Tibial artery (tissue), 4 donors: ENCODE results near the gene CDK18.

Experiments used
- DNase-seq, 2 donors: peaks; one replicate each; pipeline ENCODE4 v3.0.0-alpha.2; 2019
- H3K27ac ChIP-seq, 2 donors: fragments of 200-600 bp; sonication (generic) in 1 of 2; 1 replicate in 1 of 2; 2 replicates in 1 of 2; pipeline ENCODE4 v1.5.1; 2018 to 2019; ENCODE audit warnings: mild to moderate bottlenecking in 1 of 2
- H3K27me3 ChIP-seq, 2 donors: fragments of 200-600 bp; sonication (generic) in 1 of 2; one replicate each; pipeline versions ENCODE4 v1.5.1 to v1.6.0; 2016 to 2019
- H3K36me3 ChIP-seq, 3 donors: fragments of 200-600 bp; sonication (generic) in 2 of 3; one replicate each; pipeline ENCODE4 v1.5.1; 2016 to 2019; ENCODE audit warnings: mild to moderate bottlenecking in 2 of 3
- H3K4me1 ChIP-seq, 4 donors: fragments of 200-600 bp; sonication (generic) in 2 of 4; 1 replicate in 3 of 4; 2 replicates in 1 of 4; pipeline ENCODE4 v1.5.1; 2016 to 2019
- H3K4me3 ChIP-seq, 2 donors: fragments of 200-600 bp; sonication (generic) in 1 of 2; 1 replicate in 1 of 2; 2 replicates in 1 of 2; pipeline ENCODE4 v1.5.1; 2018 to 2019; ENCODE audit warnings: mild to moderate bottlenecking in 2 of 2
- H3K9me3 ChIP-seq, 3 donors: fragments of 200-600 bp; sonication (generic) in 1 of 3; one replicate each; pipeline ENCODE4 v1.5.1; 2016 to 2019
- CTCF ChIP-seq, 2 experiments: fragments of 200-600 bp in 1 of 2; fragments of 450-650 bp in 1 of 2; IDR thresholded peaks; one replicate each; pipeline ENCODE4 v1.5.1; 2017 to 2019; ENCODE audit warnings: antibody characterized with exemption in 2 of 2, mild to moderate bottlenecking in 1 of 2, moderate library complexity in 1 of 2
- intact Hi-C: fragments of 100-400 bp; cut with DNase I; formaldehyde crosslinking; loops from one replicate; pipeline ENCODE4 v1.15.0; 2023; ENCODE audit warnings: low total_unique reads

CDK18 gene

GRCh38 chr1:205473475-205473874 lies 31.0 kb upstream of the CDK18 start:
- no peak for DNase-seq
- Histone ChIP-seq H3K27ac (no peak overlapping the region), H3K9me3 (peaks cover 0 to 11% (median 3%) of the 10 kb centered on the region in 3 donors), H3K27me3 (peaks cover 0 to 58% of the 10 kb centered on the region in 2 donors), H3K4me3 (no peak overlapping the region), H3K36me3 (no peaks in the 10 kb centered on the region), H3K4me1 (peaks cover 0 to 13% (median 9%) of the 10 kb centered on the region in 4 donors)
- no peak for TF ChIP-seq CTCF (IDR thresholded peaks at IDR 0.05)
- intact Hi-C loops, result no loop called here

- Histone ChIP-seq H3K27me3 (peaks cover 0 to 59% of the 10 kb centered on the region in 2 donors), H3K4me1 (peaks cover 0 to 15% (median 9%) of the 10 kb centered on the region in 4 donors), H3K9me3 (peaks cover 0 to 11% (median 3%) of the 10 kb centered on the region in 3 donors), H3K36me3 (no peaks in the 10 kb centered on the region), H3K4me3 (no peak overlapping the region), H3K27ac (no peak overlapping the region)
- intact Hi-C loops, result no loop called here
- DNase-seq, result no peak
- TF ChIP-seq CTCF (IDR thresholded peaks at IDR 0.05), result no peak
Measured at GRCh38 chr1:205473966-205474365, 30.5 kb upstream of the CDK18 start.

- no peak for TF ChIP-seq CTCF (IDR thresholded peaks at IDR 0.05)
- peaks cover 0 to 11% (median 3%) of the 10 kb centered on the region in 3 donors for H3K9me3 ChIP-seq
- peaks cover 0 to 15% (median 9%) of the 10 kb centered on the region in 4 donors for H3K4me1 ChIP-seq
- H3K36me3 ChIP-seq, result no peaks in the 10 kb centered on the region
- intact Hi-C loops, result no loop called here
- H3K4me3 ChIP-seq, result no peak overlapping the region
- no peak for DNase-seq
- peaks cover 0 to 59% of the 10 kb centered on the region in 2 donors for H3K27me3 ChIP-seq
- no peak overlapping the region for H3K27ac ChIP-seq
Measured at GRCh38 chr1:205474571-205474970, 29.9 kb upstream of the CDK18 start.

DNA sequence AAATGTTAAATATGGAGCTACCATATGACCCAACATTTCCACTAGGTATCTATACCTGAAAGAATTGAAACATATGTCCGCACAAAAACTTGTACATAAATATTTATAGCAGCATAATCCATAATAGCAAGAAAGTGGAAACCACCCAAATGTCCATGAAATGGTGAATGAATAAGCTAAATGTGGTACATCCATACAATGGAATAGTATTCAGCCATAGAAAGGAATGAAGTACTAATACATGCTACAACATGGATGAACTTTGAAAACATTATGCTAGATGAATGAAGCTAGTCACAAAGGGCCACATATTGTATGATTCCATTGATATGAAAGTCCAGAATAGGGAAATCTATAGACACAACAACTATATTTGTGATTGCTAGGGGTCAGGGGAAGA lies 28.6 kb upstream of the CDK18 start:
- Histone ChIP-seq H3K27ac (no peak overlapping the region), H3K4me3 (no peak overlapping the region), H3K36me3 (no peaks in the 10 kb centered on the region), H3K4me1 (peaks cover 0 to 15% (median 9%) of the 10 kb centered on the region in 4 donors), H3K9me3 (peaks cover 0 to 11% (median 3%) of the 10 kb centered on the region in 3 donors), H3K27me3 (peaks cover 0 to 66% of the 10 kb centered on the region in 2 donors)
- intact Hi-C loops, result no loop called here
- no peak for TF ChIP-seq CTCF (IDR thresholded peaks at IDR 0.05)
- no peak for DNase-seq

DNA sequence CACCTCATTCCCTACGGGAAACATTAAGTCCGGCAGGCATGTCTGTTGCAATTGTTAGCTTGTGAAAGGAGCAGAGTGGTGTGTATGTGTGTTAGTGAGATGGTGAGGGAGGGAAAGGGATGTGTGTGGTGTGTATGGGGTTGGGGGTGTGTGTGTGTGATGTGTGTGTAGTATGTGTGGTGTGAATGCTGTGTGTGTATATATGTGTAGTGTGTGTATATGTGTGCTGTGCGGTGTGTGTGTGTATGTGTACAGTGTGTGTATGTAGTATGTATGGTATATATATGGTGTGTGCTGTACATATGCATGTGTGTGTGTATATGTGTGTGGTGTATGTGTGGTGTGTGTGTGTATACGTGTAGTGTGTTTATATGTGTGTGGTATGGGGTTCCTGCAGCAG lies 27.8 kb upstream of the CDK18 start:
- Histone ChIP-seq H3K27ac (no peak overlapping the region), H3K36me3 (no peaks in the 10 kb centered on the region), H3K27me3 (peaks cover 0 to 67% of the 10 kb centered on the region in 2 donors), H3K9me3 (peaks cover 0 to 11% (median 3%) of the 10 kb centered on the region in 3 donors), H3K4me3 (no peak overlapping the region), H3K4me1 (peaks cover 0 to 15% (median 9%) of the 10 kb centered on the region in 4 donors)
- TF ChIP-seq CTCF (IDR thresholded peaks at IDR 0.05), result no peak
- no peak for DNase-seq
- intact Hi-C loops, result no loop called here
